Esophagus squamous epithelium (tissue), 5 donors: Measurements from ENCODE around the gene ATP5F1B. TPM values are rescaled to one million over a fixed set of nuclear protein-coding genes. Genes with fewer than 3 reads are reported as not detected.

ENCODE experiments used
- DNase-seq: peaks from one replicate; lab custom pipeline; 2025; lab: John Stamatoyannopoulos, UW
- H3K27ac ChIP-seq, 4 donors: fragments of 200-600 bp; sonication (generic); one replicate each; pipeline ENCODE4 v1.5.1; 2016 to 2019; ENCODE audit warnings: mild to moderate bottlenecking in 1 of 4
- H3K27me3 ChIP-seq, 4 donors: fragments of 200-600 bp; sonication (generic); 1 replicate in 3 of 4; 2 replicates in 1 of 4; pipeline versions ENCODE4 v1.5.1 to v1.6.0; 2017 to 2021; ENCODE audit warnings: antibody characterized with exemption in 1 of 4
- H3K36me3 ChIP-seq, 3 donors: fragments of 200-600 bp; sonication (generic); one replicate each; pipeline ENCODE4 v1.5.1; 2016 to 2019
- H3K4me1 ChIP-seq, 3 donors: fragments of 200-600 bp; sonication (generic); one replicate each; pipeline ENCODE4 v1.5.1; 2017 to 2019
- H3K4me3 ChIP-seq, 4 donors: fragments of 200-600 bp; sonication (generic); 1 replicate in 3 of 4; 2 replicates in 1 of 4; pipeline ENCODE4 v1.5.1; 2016 to 2019; ENCODE audit warnings: mild to moderate bottlenecking in 2 of 4, moderate library complexity in 1 of 4
- H3K9me3 ChIP-seq, 3 donors: fragments of 200-600 bp; sonication (generic); one replicate each; pipeline ENCODE4 v1.5.1; 2016 to 2019
- POLR2A ChIP-seq, 4 donors: fragments of 450-650 bp; IDR thresholded peaks; one replicate each; pipeline ENCODE4 v1.6.1; 2017; ENCODE audit warnings: antibody characterized with exemption in 4 of 4, mild to moderate bottlenecking in 4 of 4, moderate library complexity in 3 of 4
- WGBS, 2 donors: methylation state at CpG; one replicate each; pipeline ENCODE4 v1.1.5; 2018; 5-methylcytosine and 5-hydroxymethylcytosine counted together
- intact Hi-C: fragments of 100-400 bp; cut with DNase I; formaldehyde crosslinking; loops from one replicate; pipeline ENCODE4 v1.15.0; 2022
- small RNA-seq, 4 donors: library from RNA; depleted of rRNA; stranded (forward); fragments of <200 nt; gene quantifications; one replicate each; pipeline ENCODE3, GENCODE V24; 2016
- total RNA-seq, 4 donors: library from RNA; depleted of rRNA; stranded (reverse); fragments of >200 nt; gene quantifications; one replicate each; pipeline ENCODE4 v1.1.0, GENCODE V29; 2016
- TF ChIP-seq, protein P1 (sequence below), 6 experiments: fragments of 450-650 bp in 4 of 6; fragments of 200-600 bp in 2 of 6; sonication (generic) in 2 of 6; IDR thresholded peaks; one replicate each; pipeline ENCODE4 v1.5.1; 2016 to 2019; ENCODE audit warnings: antibody characterized with exemption in 6 of 6, mild to moderate bottlenecking in 4 of 6, moderate library complexity in 4 of 6
- donor health status: DM: yes; HTN: yes; CAD: no.

ATP5F1B gene
- total RNA-seq, 4 donors from 2014 or later = 337 to 726 (median 526) TPM

DNA sequence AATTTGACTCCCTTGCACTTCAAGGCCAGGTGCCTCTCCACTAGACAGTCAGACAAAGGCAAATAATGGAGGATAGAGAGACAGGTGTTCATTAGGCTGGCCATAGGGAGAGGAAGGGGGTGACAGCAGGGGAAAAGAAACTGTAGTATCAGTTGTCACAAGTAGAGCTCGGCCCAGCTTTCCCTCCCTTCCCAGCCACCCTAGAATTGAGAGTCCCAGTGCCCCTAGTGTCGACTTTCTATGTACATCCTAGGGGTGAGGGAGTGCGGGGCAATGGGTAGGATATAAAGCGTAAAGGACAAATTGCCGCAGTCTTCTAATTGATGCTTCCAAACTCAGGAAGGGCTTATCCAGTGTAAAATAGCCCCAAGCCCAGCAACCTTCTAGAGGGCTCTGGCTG lies 54.7 kb downstream of the ATP5F1B start:
- TF ChIP-seq, protein P1, sequence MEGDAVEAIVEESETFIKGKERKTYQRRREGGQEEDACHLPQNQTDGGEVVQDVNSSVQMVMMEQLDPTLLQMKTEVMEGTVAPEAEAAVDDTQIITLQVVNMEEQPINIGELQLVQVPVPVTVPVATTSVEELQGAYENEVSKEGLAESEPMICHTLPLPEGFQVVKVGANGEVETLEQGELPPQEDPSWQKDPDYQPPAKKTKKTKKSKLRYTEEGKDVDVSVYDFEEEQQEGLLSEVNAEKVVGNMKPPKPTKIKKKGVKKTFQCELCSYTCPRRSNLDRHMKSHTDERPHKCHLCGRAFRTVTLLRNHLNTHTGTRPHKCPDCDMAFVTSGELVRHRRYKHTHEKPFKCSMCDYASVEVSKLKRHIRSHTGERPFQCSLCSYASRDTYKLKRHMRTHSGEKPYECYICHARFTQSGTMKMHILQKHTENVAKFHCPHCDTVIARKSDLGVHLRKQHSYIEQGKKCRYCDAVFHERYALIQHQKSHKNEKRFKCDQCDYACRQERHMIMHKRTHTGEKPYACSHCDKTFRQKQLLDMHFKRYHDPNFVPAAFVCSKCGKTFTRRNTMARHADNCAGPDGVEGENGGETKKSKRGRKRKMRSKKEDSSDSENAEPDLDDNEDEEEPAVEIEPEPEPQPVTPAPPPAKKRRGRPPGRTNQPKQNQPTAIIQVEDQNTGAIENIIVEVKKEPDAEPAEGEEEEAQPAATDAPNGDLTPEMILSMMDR (IDR thresholded peaks at IDR 0.05) = no peak
- TF ChIP-seq POLR2A (IDR thresholded peaks at IDR 0.05) = no peak
- Histone ChIP-seq H3K36me3 (peaks cover 0 to 69% (median 21%) of the 10 kb centered on the region in 3 donors), H3K4me1 (peaks cover 0 to 14% (median 0%) of the 10 kb centered on the region in 3 donors), H3K27me3 (no peaks in the 10 kb centered on the region), H3K9me3 (no peaks in the 10 kb centered on the region), H3K4me3 (no peak overlapping the region), H3K27ac (peak overlapping the region in 1 of 4 donors; percentile 1)
- DNase-seq = no peak
- intact Hi-C loops = no loop called here
- WGBS, 2 donors = 83 to 90% methylated on average over 3 to 4 of the region's 5 CpGs

DNA sequence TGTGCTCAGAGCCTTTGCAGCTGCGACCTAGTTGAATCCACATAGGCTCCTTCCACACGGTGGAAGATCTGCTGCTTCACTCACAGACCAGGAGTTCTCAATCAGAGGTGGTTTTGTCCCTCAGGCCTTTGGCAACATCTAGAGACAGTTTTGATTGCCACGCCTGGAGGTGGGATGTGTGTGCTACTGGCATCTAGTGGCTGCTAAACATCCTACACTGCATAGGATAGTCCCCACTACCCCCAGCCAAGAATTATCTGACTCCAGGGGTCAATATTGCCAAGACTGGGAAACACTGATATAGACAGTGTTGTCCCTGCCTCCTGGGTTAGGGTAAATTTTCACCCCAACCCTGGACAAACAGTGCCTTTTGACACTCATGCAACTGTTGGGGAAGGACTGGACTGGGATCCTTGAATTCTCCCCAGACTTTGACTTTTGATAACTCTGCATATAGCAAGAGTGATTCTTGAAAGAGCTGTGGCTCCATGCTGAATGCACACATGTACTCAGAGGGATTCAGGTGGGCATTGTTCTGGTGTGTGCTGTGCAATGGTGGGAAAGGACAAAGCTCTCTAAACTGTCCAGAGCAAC lies 55.5 kb downstream of the ATP5F1B start:
- H3K27me3 ChIP-seq = no peaks in the 10 kb centered on the region
- intact Hi-C loops = no loop called here
- no peak overlapping the region for H3K4me3 ChIP-seq
- no peak for DNase-seq
- H3K27ac ChIP-seq = no peak overlapping the region
- TF ChIP-seq, protein P1 (IDR thresholded peaks at IDR 0.05) = peak in 2 of 6 experiments; percentile 23 to 51
- TF ChIP-seq POLR2A (IDR thresholded peaks at IDR 0.05) = no peak
- no peaks in the 10 kb centered on the region for H3K9me3 ChIP-seq
- H3K36me3 ChIP-seq = peaks cover 0 to 66% (median 21%) of the 10 kb centered on the region in 3 donors
- peaks cover 0 to 14% (median 0%) of the 10 kb centered on the region in 3 donors for H3K4me1 ChIP-seq
- WGBS, 2 donors = 55 to 58% methylated on average over 2 to 3 of the region's 3 CpGs

DNA sequence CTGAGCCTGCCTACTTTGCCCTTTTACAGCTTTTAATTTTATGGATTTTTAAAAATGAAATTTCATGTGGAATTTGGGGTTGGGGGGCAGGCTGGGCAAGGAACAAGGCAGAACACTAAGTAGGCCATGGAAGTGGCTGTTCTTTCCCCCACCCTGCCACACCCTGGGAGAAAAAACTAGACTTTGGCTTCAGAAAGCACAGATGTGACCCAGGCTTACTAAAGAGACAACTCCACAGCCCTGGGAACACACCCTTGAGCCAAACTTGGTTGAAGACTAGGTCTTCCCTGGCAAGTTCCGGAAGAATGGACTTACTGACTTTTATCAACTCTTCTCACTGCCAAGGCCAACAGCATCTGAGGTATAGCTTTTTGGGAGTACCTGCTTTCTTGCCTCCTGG lies 56.0 kb downstream of the ATP5F1B start:
- H3K27me3 ChIP-seq = no peaks in the 10 kb centered on the region
- intact Hi-C loops = no loop called here
- H3K9me3 ChIP-seq = no peaks in the 10 kb centered on the region
- TF ChIP-seq POLR2A (IDR thresholded peaks at IDR 0.05) = no peak
- TF ChIP-seq, protein P1 (IDR thresholded peaks at IDR 0.05) = no peak
- DNase-seq = no peak
- peaks cover 0 to 14% (median 0%) of the 10 kb centered on the region in 3 donors for H3K4me1 ChIP-seq
- peaks cover 0 to 61% (median 21%) of the 10 kb centered on the region in 3 donors for H3K36me3 ChIP-seq
- WGBS, 2 donors = 90 to 100% methylated on average over 1 of the region's 1 CpG
- no peak overlapping the region for H3K27ac ChIP-seq
- H3K4me3 ChIP-seq = no peak overlapping the region

Small RNAs within 50 kb of the gene (small RNA-seq; reads per million reads assigned to genes)
- 0 reads per million in 4 donors for gene RN7SL809P
- gene RNU6-343P = 0 reads per million in 4 donors
- gene SNORD59A = 16,488 to 25,892 (median 24,927) reads per million in 4 donors

Other genes starting within 250 kb of the ATP5F1B start
- gene TIMELESS, start 196.6 kb downstream of the ATP5F1B start, total RNA-seq = 10 to 100 TPM in 2 of 4 donors, 1 to 10 TPM in 2; 6.9 to 16.4 (median 11.4) TPM
- gene MIP, start 191.3 kb downstream of the ATP5F1B start, total RNA-seq = under 1 TPM in 1 of 4 donors, not detected in 3; 0.09 TPM
- 1 to 10 TPM; 2.3 to 3.6 (median 2.9) TPM for gene SPRYD4, start 177.4 kb downstream of the ATP5F1B start, total RNA-seq
- 10 to 100 TPM in 1 of 4 donors, 1 to 10 TPM in 3; 4.9 to 10.5 (median 7.8) TPM for gene GLS2, start 157.8 kb downstream of the ATP5F1B start, total RNA-seq
- gene RBMS2, start 124.2 kb downstream of the ATP5F1B start, total RNA-seq = 10 to 100 TPM in 1 of 4 donors, 1 to 10 TPM in 3; 4.0 to 16.8 (median 6.8) TPM
- gene BAZ2A, start 15.7 kb downstream of the ATP5F1B start, total RNA-seq = 10 to 100 TPM; 36.7 to 65.3 (median 59.8) TPM
- 100 to 1,000 TPM in 2 of 4 donors, 10 to 100 TPM in 2; 61.9 to 157 (median 100) TPM for gene PTGES3, start 42.3 kb upstream of the ATP5F1B start, total RNA-seq
- gene NACA, start 79.3 kb upstream of the ATP5F1B start, total RNA-seq = 1,000 to 10,000 TPM; 1,083 to 1,907 (median 1,546) TPM
- 10 to 100 TPM in 2 of 4 donors, 1 to 10 TPM in 2; 3.7 to 30.3 (median 10.6) TPM for gene PRIM1, start 106.3 kb upstream of the ATP5F1B start, total RNA-seq
- gene HSD17B6, start 117.3 kb upstream of the ATP5F1B start, total RNA-seq = 10 to 100 TPM in 1 of 4 donors, 1 to 10 TPM in 1, under 1 TPM in 1, not detected in 1; 0.88 to 13.2 (median 5.6) TPM